ENCODE measurements around the gene RHBDD3. TPM values are rescaled to one million over a fixed set of nuclear protein-coding genes. Genes with fewer than 3 reads are reported as not detected.
A peak's percentile ranks its signal among the peaks of the same experiment; 100 is the strongest.

The RHBDD3 gene
- total RNA-seq, 1 donor from 2014 or later, result 41.0 TPM

- peaks cover 51% of the 10 kb centered on the region for H3K4me1 Mint-ChIP-seq (ENCODE audit: unreplicated experiment)
- no peaks in the 10 kb centered on the region for H3K27me3 Mint-ChIP-seq (ENCODE audit: unreplicated experiment)
- H3K4me3 Mint-ChIP-seq (ENCODE audit: unreplicated experiment), result peak overlapping the region; percentile 94
- peaks cover 33% of the 10 kb centered on the region for H3K36me3 Mint-ChIP-seq (ENCODE audit: unreplicated experiment)
- TF ChIP-seq, protein P1, sequence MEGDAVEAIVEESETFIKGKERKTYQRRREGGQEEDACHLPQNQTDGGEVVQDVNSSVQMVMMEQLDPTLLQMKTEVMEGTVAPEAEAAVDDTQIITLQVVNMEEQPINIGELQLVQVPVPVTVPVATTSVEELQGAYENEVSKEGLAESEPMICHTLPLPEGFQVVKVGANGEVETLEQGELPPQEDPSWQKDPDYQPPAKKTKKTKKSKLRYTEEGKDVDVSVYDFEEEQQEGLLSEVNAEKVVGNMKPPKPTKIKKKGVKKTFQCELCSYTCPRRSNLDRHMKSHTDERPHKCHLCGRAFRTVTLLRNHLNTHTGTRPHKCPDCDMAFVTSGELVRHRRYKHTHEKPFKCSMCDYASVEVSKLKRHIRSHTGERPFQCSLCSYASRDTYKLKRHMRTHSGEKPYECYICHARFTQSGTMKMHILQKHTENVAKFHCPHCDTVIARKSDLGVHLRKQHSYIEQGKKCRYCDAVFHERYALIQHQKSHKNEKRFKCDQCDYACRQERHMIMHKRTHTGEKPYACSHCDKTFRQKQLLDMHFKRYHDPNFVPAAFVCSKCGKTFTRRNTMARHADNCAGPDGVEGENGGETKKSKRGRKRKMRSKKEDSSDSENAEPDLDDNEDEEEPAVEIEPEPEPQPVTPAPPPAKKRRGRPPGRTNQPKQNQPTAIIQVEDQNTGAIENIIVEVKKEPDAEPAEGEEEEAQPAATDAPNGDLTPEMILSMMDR (IDR thresholded peaks at IDR 0.05), result no peak
- no peaks in the 10 kb centered on the region for H3K9me3 Mint-ChIP-seq (ENCODE audit: unreplicated experiment)
- DNase-seq (ENCODE audit: extremely low spot score, unreplicated experiment), result peak; percentile 87
- peak overlapping the region; percentile 99 for H3K27ac Mint-ChIP-seq (ENCODE audit: unreplicated experiment)
Observed at GRCh38 chr22:29268511-29269229, 889 bp upstream of the RHBDD3 start.

- Mint-ChIP-seq H3K9me3 (ENCODE audit: unreplicated experiment) (no peaks in the 10 kb centered on the region), H3K4me3 (ENCODE audit: unreplicated experiment) (peak overlapping the region; percentile 94), H3K27ac (ENCODE audit: unreplicated experiment) (peak overlapping the region; percentile 99), H3K4me1 (ENCODE audit: unreplicated experiment) (peaks cover 51% of the 10 kb centered on the region), H3K27me3 (ENCODE audit: unreplicated experiment) (no peaks in the 10 kb centered on the region), H3K36me3 (ENCODE audit: unreplicated experiment) (peaks cover 23% of the 10 kb centered on the region)
- DNase-seq (ENCODE audit: extremely low spot score, unreplicated experiment), result no peak
- TF ChIP-seq, protein P1 (IDR thresholded peaks at IDR 0.05), result no peak
Observed at GRCh38 chr22:29267462-29267857, 321 bp downstream of the RHBDD3 start.

GRCh38 chr22:29266564-29267461 lies 968 bp downstream of the RHBDD3 start:
- H3K4me3 Mint-ChIP-seq (ENCODE audit: unreplicated experiment), result peak overlapping the region; percentile 94
- peak; percentile 74 for DNase-seq (ENCODE audit: extremely low spot score, unreplicated experiment)
- peaks cover 46% of the 10 kb centered on the region for H3K4me1 Mint-ChIP-seq (ENCODE audit: unreplicated experiment)
- TF ChIP-seq, protein P1 (IDR thresholded peaks at IDR 0.05), result no peak
- peaks cover 19% of the 10 kb centered on the region for H3K36me3 Mint-ChIP-seq (ENCODE audit: unreplicated experiment)
- H3K27ac Mint-ChIP-seq (ENCODE audit: unreplicated experiment), result peak overlapping the region; percentile 99
- no peaks in the 10 kb centered on the region for H3K9me3 Mint-ChIP-seq (ENCODE audit: unreplicated experiment)
- H3K27me3 Mint-ChIP-seq (ENCODE audit: unreplicated experiment), result no peaks in the 10 kb centered on the region

GRCh38 chr22:29265929-29266328 lies 1.9 kb downstream of the RHBDD3 start:
- H3K27ac Mint-ChIP-seq (ENCODE audit: unreplicated experiment), result peak overlapping the region; percentile 99
- peaks cover 37% of the 10 kb centered on the region for H3K4me1 Mint-ChIP-seq (ENCODE audit: unreplicated experiment)
- no peaks in the 10 kb centered on the region for H3K9me3 Mint-ChIP-seq (ENCODE audit: unreplicated experiment)
- TF ChIP-seq, protein P1 (IDR thresholded peaks at IDR 0.05), result no peak
- peaks cover 15% of the 10 kb centered on the region for H3K36me3 Mint-ChIP-seq (ENCODE audit: unreplicated experiment)
- H3K4me3 Mint-ChIP-seq (ENCODE audit: unreplicated experiment), result peak overlapping the region; percentile 94
- H3K27me3 Mint-ChIP-seq (ENCODE audit: unreplicated experiment), result no peaks in the 10 kb centered on the region
- peak; percentile 70 for DNase-seq (ENCODE audit: extremely low spot score, unreplicated experiment)

GRCh38 chr22:29265305-29265704 lies 2.5 kb downstream of the RHBDD3 start:
- TF ChIP-seq, protein P1 (IDR thresholded peaks at IDR 0.05), result no peak
- Mint-ChIP-seq H3K36me3 (ENCODE audit: unreplicated experiment) (peaks cover 9% of the 10 kb centered on the region), H3K27me3 (ENCODE audit: unreplicated experiment) (no peaks in the 10 kb centered on the region), H3K4me3 (ENCODE audit: unreplicated experiment) (no peak overlapping the region), H3K9me3 (ENCODE audit: unreplicated experiment) (no peaks in the 10 kb centered on the region), H3K4me1 (ENCODE audit: unreplicated experiment) (peaks cover 31% of the 10 kb centered on the region), H3K27ac (ENCODE audit: unreplicated experiment) (no peak overlapping the region)
- no peak for DNase-seq (ENCODE audit: extremely low spot score, unreplicated experiment)
